Thyroid gland (tissue), 4 donors: Measurements from ENCODE around the gene ATPAF1. TPM values are rescaled to one million over a fixed set of nuclear protein-coding genes. Genes with fewer than 3 reads are reported as not detected.

Experiments
- DNase-seq, 2 donors: peaks; one replicate each; pipeline ENCODE4 v3.0.0-alpha.2; 2019
- H3K27ac ChIP-seq, 3 donors: fragments of 200-600 bp; sonication (generic); 1 replicate in 2 of 3; 2 replicates in 1 of 3; pipeline ENCODE4 v1.5.1; 2016 to 2019; ENCODE audit warnings: mild to moderate bottlenecking in 1 of 3, moderate library complexity in 1 of 3
- H3K27me3 ChIP-seq: fragments of 200-600 bp; sonication (generic); one replicate; pipeline ENCODE4 v1.5.1; 2019
- H3K36me3 ChIP-seq, 2 donors: fragments of 200-600 bp; sonication (generic); one replicate each; pipeline ENCODE4 v1.5.1; 2016 to 2019
- H3K4me1 ChIP-seq, 2 donors: fragments of 200-600 bp; sonication (generic); one replicate each; pipeline ENCODE4 v1.5.1; 2017 to 2019
- H3K4me3 ChIP-seq, 3 donors: fragments of 200-600 bp; sonication (generic); replicated peaks in 1 of 3; 1 replicate in 2 of 3; 2 replicates in 1 of 3; pipeline ENCODE4 v1.5.1; 2016; ENCODE audit warnings: mild to moderate bottlenecking in 1 of 3
- H3K9me3 ChIP-seq: fragments of 200-600 bp; sonication (generic); one replicate; pipeline ENCODE4 v1.5.1; 2017
- CTCF ChIP-seq, 6 experiments: fragments of 200-600 bp in 3 of 6; fragments of 450-650 bp in 3 of 6; sonication (generic) in 3 of 6; IDR thresholded peaks; one replicate each; pipeline ENCODE4 v1.5.1; 2016 to 2019; ENCODE audit warnings: antibody characterized with exemption in 6 of 6, mild to moderate bottlenecking in 2 of 6, inconsistent platforms in 1 of 6, moderate library complexity in 1 of 6
- POLR2A ChIP-seq, 2 donors: fragments of 450-650 bp; IDR thresholded peaks; one replicate each; pipeline ENCODE4 v1.6.1; 2017; ENCODE audit warnings: antibody characterized with exemption in 2 of 2, mild to moderate bottlenecking in 2 of 2, moderate library complexity in 1 of 2
- WGBS, 2 donors: methylation state at CpG; one replicate each; pipeline ENCODE4 v1.1.5; 2017; 5-methylcytosine and 5-hydroxymethylcytosine counted together
- intact Hi-C: fragments of 100-400 bp; cut with DNase I; formaldehyde crosslinking; loops from one replicate; pipeline ENCODE4 v1.15.1; 2023
- total RNA-seq, 4 donors: library from RNA; depleted of rRNA; stranded (reverse); fragments of >200 nt; gene quantifications; one replicate each; pipeline ENCODE4 v1.2.3, GENCODE V29; 2016

ATPAF1 gene
- total RNA-seq, 4 donors from 2014 or later = 48.0 to 85.6 (median 56.3) TPM

GRCh38 chr1:46679789-46680573 is 11.8 kb upstream of the ATPAF1 start:
- Histone ChIP-seq H3K27me3 (no peaks in the 10 kb centered on the region), H3K4me3 (no peak overlapping the region), H3K9me3 (no peaks in the 10 kb centered on the region), H3K36me3 (peaks cover 41 to 47% of the 10 kb centered on the region in 2 donors), H3K4me1 (no peaks in the 10 kb centered on the region), H3K27ac (no peak overlapping the region)
- intact Hi-C loops = no loop called here
- TF ChIP-seq CTCF (IDR thresholded peaks at IDR 0.05) = no peak
- TF ChIP-seq POLR2A (IDR thresholded peaks at IDR 0.05) = no peak
- WGBS, 2 donors = 97 to 99% methylated on average over 6 of the region's 6 CpGs
- DNase-seq = no peak

- TF ChIP-seq POLR2A (IDR thresholded peaks at IDR 0.05) (no peak), CTCF (IDR thresholded peaks at IDR 0.05) (no peak)
- no peaks in the 10 kb centered on the region for H3K9me3 ChIP-seq
- no peaks in the 10 kb centered on the region for H3K27me3 ChIP-seq
- no peak overlapping the region for H3K4me3 ChIP-seq
- peaks cover 21 to 24% of the 10 kb centered on the region in 2 donors for H3K36me3 ChIP-seq
- H3K27ac ChIP-seq = no peak overlapping the region
- no peak for DNase-seq
- WGBS, 2 donors = 90 to 100% methylated on average over 1 of the region's 1 CpG
- intact Hi-C loops = no loop called here
- H3K4me1 ChIP-seq = no peaks in the 10 kb centered on the region
Measured at GRCh38 chr1:46677339-46677738, 9.2 kb upstream of the ATPAF1 start.

GRCh38 chr1:46676531-46676930 is 8.4 kb upstream of the ATPAF1 start:
- intact Hi-C loops = no loop called here
- WGBS, 2 donors = 89 to 92% methylated on average over 1 of the region's 1 CpG
- Histone ChIP-seq H3K9me3 (no peaks in the 10 kb centered on the region), H3K4me3 (no peak overlapping the region), H3K36me3 (peaks cover 16 to 23% of the 10 kb centered on the region in 2 donors), H3K27me3 (no peaks in the 10 kb centered on the region), H3K27ac (no peak overlapping the region), H3K4me1 (no peaks in the 10 kb centered on the region)
- no peak for TF ChIP-seq POLR2A (IDR thresholded peaks at IDR 0.05)
- no peak for TF ChIP-seq CTCF (IDR thresholded peaks at IDR 0.05)
- DNase-seq = no peak

GRCh38 chr1:46675549-46676314 is 7.6 kb upstream of the ATPAF1 start:
- intact Hi-C loops = no loop called here
- Histone ChIP-seq H3K27me3 (no peaks in the 10 kb centered on the region), H3K4me1 (no peaks in the 10 kb centered on the region), H3K9me3 (no peaks in the 10 kb centered on the region), H3K27ac (no peak overlapping the region), H3K36me3 (peaks cover 15 to 18% of the 10 kb centered on the region in 2 donors), H3K4me3 (no peak overlapping the region)
- TF ChIP-seq CTCF (IDR thresholded peaks at IDR 0.05) (no peak), POLR2A (IDR thresholded peaks at IDR 0.05) (no peak)
- DNase-seq = no peak
- 78 to 86% methylated on average over 1 of the region's 1 CpG for WGBS, 2 donors

GRCh38 chr1:46673749-46674182 is 5.6 kb upstream of the ATPAF1 start:
- no peak for TF ChIP-seq CTCF (IDR thresholded peaks at IDR 0.05)
- no peak for TF ChIP-seq POLR2A (IDR thresholded peaks at IDR 0.05)
- intact Hi-C loops = no loop called here
- no peak overlapping the region for H3K27ac ChIP-seq
- no peak overlapping the region for H3K4me3 ChIP-seq
- H3K36me3 ChIP-seq = peaks cover 6 to 10% of the 10 kb centered on the region in 2 donors
- no peak for DNase-seq
- no peaks in the 10 kb centered on the region for H3K27me3 ChIP-seq
- H3K4me1 ChIP-seq = peaks cover 0 to under 1% of the 10 kb centered on the region in 2 donors
- no peaks in the 10 kb centered on the region for H3K9me3 ChIP-seq
- WGBS, 2 donors = 78 to 87% methylated on average over 4 of the region's 4 CpGs
